HG02571 (cell line): Measurements from ENCODE around the gene C6.
"Not testable (repeated sequence)": the region's sequence is repeated elsewhere in the genome, so short reads cannot be mapped to it uniquely, and the experiment has no call there.

Experiments
- ATAC-seq: cut with Tn5 transposase; IDR thresholded peaks from one replicate; pipeline ENCODE4 v1.9.1; 2021; ENCODE audit warnings: mild to moderate bottlenecking, moderate library complexity; ENCODE audit not compliant: unreplicated experiment

Gene C6

GRCh38 chr5:41213340-41213739, at the start of gene C6:
C6 (minus strand) TSS chr5:41213532; CDS start chr5:41203230, 10,302 bp downstream.
- ATAC-seq = no peak

DNA sequence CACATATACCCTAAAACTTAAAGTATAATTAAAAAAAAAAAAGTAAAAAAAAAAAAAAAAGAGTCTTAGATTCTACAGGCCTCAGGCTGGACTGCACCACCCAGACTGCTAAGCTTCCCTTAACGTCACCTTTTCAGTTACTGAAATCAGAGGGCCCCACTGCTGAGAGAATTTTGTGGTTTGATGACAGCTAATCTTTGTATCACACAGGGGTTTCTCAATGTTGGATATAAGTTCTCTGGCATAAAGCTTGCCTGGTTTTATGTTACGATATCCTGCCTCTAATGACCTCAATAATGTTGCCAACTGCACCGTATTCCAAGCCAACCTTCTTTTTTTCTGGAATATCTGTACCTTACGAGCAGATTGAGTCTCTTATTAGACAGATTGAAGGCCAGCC, 43.1 kb upstream of the C6 start:
- no peak for ATAC-seq

DNA sequence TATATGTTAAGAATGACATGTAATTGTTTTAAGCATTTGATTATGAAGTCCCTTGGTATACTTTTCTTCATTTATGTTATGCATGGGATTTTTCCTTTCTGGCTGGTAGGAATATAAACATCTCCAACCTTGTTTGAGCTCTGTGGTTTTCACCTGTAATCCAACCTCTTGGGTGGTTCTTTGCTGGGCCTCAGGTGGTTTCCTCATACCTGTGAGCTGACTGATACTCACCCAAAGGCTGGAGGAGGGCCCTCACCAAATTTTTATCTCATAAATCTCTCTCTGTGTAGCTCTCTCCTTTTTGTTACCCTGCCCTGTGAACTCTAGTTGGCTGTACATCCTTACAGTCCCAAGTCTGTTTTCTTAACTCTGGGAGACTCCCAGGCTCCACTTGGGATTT, 39.8 kb upstream of the C6 start:
- ATAC-seq = no peak

DNA sequence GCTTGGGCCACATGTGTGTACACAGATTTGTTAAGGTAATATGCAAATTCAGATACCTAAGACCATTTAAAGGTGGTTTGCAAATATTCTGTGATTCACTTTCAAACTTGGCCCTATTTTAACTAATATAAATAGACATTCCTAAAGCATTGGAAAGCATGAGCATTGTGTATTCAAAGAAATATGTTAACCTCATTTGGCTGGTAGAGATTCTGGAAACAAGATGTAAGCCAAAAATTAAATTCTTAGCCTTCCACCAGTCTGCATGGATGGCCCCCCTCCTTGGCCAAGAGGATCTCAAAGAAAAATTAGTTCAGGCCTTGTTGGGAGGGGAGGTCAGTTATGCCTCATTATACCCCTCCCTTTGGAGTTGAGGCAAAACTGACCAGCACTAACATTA, 38.7 kb upstream of the C6 start:
- no peak for ATAC-seq

DNA sequence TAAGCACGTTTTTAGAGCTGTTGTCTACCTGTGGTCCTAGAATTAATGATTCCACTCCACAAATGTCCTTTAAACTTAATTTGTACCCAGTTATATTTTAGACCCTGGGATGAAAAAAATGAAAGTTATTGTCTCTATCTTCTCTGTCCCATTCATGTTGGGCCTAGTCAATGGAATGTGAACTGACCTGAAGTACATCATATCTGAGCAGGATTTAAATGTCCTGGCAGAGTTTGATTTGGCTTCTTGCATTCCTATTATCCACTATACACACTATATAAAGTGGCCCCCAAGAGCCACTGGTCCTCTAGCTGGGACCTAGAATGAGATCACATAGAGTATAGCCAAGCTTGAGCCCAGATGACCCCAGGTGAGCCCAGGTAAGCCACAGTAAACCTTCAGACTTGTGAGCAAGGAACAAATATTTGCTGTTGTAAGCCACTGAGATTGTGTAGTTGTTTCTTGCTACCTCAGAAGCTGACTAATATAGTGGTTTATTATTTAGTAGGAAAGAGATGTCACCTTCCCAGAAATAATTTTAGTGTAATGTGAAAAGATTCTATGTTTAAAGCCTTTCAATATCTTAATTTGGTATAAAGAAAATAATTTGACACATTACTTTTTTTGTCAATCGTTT, 37.1 kb upstream of the C6 start:
- ATAC-seq = no peak

DNA sequence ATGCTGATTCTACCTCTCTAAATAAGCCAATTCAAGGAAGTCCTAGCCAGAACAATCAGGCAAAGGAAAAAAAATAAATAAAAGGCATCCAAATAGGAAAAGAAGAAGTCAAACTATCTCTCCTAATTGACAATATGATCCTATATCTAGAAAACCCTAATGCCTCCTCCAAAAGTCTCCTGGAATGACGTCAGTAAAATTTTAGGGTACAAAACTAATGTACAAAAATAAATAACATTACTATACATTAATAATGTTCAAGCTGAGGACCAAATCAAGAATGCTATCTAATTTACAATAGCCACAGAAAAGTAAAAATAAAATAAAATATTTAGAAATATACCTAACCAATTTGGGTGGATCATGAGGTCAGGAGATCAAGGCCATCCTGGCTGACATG, 33.8 kb upstream of the C6 start:
- no peak for ATAC-seq

GRCh38 chr5:41246376-41246775, 33.0 kb upstream of the C6 start:
- no peak for ATAC-seq

DNA sequence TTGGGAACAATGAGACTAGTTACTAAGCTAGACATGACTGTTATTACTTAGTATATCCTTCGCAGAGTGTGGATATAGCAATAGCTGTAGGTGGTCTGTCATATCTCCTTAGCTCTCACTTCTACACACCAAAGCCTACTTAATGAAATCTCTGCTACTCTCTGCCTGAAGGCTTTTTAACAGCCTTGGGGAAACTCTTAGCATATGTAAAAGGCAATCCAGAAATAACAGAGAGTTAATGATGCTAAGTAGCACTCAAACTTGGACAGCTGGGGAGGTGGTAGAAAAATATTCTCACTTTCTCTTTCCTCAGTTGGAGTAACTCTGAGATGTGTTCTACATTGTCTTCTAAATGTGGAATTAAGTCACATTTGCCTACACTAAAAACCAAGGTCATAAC, 30.2 kb upstream of the C6 start:
- ATAC-seq = no peak

DNA sequence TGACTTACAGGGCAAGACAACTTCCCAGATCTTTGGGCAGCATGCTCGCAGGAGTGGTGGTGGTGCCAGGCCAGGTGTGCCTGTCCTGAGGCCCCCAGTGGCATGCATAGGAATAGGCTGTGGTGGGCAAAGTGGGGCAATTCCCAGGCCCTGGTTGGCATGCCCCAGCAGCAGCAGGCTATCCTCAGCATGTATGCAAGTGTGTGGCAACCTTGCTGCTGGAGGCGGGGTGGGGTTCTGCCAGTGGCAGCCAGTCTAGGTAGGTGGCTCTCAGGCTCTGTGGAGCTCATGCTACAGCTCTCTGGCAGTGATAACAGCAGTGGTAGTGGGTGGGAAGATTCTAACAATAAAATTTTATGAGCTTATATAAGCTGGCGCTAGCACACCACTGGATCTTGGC, 27.7 kb upstream of the C6 start:
- ATAC-seq = no peak

GRCh38 chr5:41240390-41240789, 27.1 kb upstream of the C6 start:
- ATAC-seq = no peak

- ATAC-seq = no peak
Measured at GRCh38 chr5:41234475-41234874, 21.1 kb upstream of the C6 start.

- ATAC-seq = no peak
Measured at GRCh38 chr5:41232797-41233196, 19.5 kb upstream of the C6 start.

GRCh38 chr5:41230276-41230675, 16.9 kb upstream of the C6 start:
- ATAC-seq = not testable (repeated sequence)

- no peak for ATAC-seq
Measured at GRCh38 chr5:41223962-41224361, 10.6 kb upstream of the C6 start.

- ATAC-seq = no peak
Measured at GRCh38 chr5:41219658-41220269, 6.4 kb upstream of the C6 start.

- no peak for ATAC-seq
Measured at GRCh38 chr5:41218929-41219657, 5.8 kb upstream of the C6 start.

DNA sequence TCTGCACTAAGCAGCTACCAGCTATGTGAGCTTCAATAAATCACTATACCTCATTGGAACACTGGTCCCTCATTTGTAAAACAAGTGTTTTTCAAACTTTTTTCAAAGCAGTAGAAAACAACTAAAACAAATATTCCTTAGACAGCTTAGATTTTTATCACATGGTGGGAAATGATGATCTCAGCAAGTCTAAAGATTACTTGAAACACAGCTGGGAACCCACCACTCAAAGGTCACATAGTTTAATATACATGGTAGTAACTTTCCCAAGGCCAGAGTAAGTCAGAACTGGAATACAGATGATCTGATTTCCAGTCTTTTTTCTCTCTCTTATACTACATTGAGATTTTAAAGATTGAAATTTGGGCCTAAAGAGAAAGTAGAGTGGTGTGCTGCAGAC, 850 bp upstream of the C6 start:
- ATAC-seq = no peak

DNA sequence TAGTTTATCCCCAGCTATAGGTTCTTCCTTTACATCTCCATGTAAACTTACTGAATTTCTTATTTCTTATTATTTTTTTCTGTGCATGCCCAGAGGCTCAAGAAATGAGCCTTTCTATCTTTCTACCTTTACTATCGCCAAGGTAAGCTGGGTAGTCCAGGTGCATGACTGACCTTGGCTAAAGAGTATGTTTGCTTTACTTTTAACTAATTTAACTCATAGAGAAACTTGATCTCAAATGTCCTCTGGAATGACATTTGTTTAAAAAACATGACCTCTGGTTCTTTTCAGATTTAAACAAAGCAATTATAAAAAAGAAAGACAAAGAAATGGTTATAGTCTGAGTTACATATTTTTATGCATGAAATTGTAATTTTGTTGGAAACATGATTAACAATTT, 397 bp downstream of the C6 start:
- no peak for ATAC-seq

DNA sequence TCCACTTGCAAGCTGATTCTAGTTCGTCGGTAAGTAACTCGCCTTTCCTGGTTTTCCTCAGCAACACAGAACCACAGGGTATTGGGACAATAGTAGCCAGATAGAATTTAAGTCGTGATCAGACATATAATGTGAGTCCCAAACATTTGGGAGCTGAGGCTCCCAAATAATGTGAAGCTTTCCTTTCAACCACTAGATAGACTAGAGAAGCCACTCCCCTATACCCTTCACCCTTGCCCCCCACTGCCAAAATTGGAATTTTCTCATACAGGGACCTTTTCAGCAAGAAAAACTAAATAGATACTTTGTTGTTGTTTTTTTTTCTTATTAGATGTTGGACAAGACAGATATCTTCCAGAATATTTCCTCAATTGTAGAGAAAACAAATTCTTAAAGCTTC, 1.9 kb downstream of the C6 start:
- ATAC-seq = no peak

DNA sequence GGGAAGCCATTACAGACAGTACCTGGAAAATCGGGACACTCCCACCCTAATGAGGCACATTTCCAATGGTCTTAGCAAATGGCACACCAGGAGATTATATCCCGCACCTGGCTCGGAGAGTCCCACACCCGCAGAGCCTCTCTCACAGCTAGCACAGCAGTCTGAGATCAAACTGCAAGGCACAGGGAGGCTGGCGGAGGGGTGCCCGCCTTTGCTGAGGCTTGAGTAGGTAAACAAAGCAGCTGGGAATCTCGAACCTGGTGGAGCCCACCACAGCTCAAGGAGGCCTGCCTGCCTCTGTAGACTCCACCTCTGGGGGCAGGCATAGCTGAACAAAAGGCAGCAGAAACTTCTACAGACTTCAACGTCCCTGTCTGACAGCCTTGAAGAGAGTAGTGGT, 7.9 kb downstream of the C6 start:
- ATAC-seq = not testable (repeated sequence)

- no peak for ATAC-seq
Measured at GRCh38 chr5:41203033-41203432, 10.3 kb downstream of the C6 start.

DNA sequence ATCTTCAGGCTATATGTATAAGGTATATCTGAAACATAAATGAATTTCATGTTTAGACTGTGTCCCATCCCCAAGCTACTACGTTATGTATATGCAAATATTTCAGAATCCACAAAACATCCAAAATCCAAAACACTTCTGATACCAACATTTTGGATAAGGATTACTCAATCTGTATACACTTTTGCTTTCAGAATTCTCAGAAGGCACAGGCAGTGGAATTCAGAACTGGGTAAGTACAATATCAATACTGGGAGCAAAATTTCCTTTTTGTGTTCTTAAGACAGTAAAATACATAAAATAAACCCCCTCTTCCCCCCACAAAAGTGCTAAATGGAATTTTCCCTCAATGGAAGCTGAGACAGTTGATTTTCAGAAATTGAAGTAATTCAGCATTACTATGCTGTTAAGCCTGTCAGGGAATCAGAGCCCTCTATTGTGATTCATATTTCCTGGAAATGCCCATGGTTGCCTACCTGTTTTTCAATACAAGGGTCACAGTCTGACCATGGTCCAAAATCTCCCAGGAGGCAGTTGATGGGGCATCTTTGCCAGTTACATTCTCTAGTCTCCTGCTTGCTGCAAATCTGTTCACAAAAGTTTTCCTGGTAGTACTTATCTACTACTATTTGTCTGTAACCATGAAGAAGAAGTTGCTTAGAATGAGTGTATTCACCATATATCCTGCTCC, 12.1 kb downstream of the C6 start:
- no peak for ATAC-seq
